ENCODE data around the gene TAF1.

DNA sequence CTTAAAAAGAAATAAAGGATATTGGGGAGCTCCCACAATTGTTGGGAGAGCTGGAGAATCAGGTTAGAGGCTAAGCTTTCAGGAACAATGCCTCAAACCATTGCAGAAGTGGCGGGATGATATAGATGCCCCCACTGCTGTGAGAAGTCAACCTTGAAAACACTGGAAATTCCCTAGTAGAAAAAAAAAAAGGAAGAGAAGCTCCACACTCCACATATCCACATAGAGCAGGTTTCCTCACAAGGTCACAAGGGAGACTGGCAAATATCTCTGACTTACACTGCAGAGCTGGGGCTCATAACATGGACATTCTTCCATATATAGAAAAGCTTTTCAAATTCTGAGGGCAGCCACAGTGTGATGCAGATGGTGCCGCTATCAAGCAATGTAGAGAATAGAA is 144.0 kb downstream of the TAF1 start:
- TF ChIP-seq ZNF70 (CRISPR knock-in tag; IDR thresholded peaks at IDR 0.05) (no peak), ESRRG (CRISPR knock-in tag; IDR thresholded peaks at IDR 0.05) (no peak), ZFP3 (CRISPR knock-in tag; IDR thresholded peaks at IDR 0.05) (no peak)
- TF ChIP-seq, protein P1, sequence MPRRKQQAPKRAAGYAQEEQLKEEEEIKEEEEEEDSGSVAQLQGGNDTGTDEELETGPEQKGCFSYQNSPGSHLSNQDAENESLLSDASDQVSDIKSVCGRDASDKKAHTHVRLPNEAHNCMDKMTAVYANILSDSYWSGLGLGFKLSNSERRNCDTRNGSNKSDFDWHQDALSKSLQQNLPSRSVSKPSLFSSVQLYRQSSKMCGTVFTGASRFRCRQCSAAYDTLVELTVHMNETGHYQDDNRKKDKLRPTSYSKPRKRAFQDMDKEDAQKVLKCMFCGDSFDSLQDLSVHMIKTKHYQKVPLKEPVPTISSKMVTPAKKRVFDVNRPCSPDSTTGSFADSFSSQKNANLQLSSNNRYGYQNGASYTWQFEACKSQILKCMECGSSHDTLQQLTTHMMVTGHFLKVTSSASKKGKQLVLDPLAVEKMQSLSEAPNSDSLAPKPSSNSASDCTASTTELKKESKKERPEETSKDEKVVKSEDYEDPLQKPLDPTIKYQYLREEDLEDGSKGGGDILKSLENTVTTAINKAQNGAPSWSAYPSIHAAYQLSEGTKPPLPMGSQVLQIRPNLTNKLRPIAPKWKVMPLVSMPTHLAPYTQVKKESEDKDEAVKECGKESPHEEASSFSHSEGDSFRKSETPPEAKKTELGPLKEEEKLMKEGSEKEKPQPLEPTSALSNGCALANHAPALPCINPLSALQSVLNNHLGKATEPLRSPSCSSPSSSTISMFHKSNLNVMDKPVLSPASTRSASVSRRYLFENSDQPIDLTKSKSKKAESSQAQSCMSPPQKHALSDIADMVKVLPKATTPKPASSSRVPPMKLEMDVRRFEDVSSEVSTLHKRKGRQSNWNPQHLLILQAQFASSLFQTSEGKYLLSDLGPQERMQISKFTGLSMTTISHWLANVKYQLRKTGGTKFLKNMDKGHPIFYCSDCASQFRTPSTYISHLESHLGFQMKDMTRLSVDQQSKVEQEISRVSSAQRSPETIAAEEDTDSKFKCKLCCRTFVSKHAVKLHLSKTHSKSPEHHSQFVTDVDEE (CRISPR knock-in tag; IDR thresholded peaks at IDR 0.05): no peak
- TF ChIP-seq, protein P2, sequence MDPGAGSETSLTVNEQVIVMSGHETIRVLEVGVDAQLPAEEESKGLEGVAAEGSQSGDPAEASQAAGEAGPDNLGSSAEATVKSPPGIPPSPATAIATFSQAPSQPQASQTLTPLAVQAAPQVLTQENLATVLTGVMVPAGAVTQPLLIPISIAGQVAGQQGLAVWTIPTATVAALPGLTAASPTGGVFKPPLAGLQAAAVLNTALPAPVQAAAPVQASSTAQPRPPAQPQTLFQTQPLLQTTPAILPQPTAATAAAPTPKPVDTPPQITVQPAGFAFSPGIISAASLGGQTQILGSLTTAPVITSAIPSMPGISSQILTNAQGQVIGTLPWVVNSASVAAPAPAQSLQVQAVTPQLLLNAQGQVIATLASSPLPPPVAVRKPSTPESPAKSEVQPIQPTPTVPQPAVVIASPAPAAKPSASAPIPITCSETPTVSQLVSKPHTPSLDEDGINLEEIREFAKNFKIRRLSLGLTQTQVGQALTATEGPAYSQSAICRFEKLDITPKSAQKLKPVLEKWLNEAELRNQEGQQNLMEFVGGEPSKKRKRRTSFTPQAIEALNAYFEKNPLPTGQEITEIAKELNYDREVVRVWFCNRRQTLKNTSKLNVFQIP (CRISPR knock-in tag; IDR thresholded peaks at IDR 0.05; ENCODE audit: borderline replicate concordance, low read depth): no peak
- TF ChIP-seq, protein P3, sequence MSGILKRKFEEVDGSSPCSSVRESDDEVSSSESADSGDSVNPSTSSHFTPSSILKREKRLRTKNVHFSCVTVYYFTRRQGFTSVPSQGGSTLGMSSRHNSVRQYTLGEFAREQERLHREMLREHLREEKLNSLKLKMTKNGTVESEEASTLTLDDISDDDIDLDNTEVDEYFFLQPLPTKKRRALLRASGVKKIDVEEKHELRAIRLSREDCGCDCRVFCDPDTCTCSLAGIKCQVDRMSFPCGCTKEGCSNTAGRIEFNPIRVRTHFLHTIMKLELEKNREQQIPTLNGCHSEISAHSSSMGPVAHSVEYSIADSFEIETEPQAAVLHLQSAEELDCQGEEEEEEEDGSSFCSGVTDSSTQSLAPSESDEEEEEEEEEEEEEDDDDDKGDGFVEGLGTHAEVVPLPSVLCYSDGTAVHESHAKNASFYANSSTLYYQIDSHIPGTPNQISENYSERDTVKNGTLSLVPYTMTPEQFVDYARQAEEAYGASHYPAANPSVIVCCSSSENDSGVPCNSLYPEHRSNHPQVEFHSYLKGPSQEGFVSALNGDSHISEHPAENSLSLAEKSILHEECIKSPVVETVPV (CRISPR knock-in tag; IDR thresholded peaks at IDR 0.05): no peak

Measured in SK-N-SH treated with all-trans-retinoic acid at 6 μM for 48 hours (cell line).